Neutrophil (primary cell): ENCODE measurements around the gene ZNF664.

Source experiments
- H3K27ac ChIP-seq: fragments of 200-600 bp; sonication (generic); 2 replicates; pipeline ENCODE4 v1.5.1; 2016; ENCODE audit warnings: mild to moderate bottlenecking, moderate library complexity
- H3K27me3 ChIP-seq: fragments of 200-600 bp; sonication (generic); 2 replicates; pipeline ENCODE4 v1.6.0; 2016; ENCODE audit warnings: mild to moderate bottlenecking
- H3K36me3 ChIP-seq: fragments of 200-600 bp; sonication (generic); 2 replicates; pipeline ENCODE4 v1.5.1; 2017
- H3K4me1 ChIP-seq, 2 experiments: fragments of 200-600 bp in 1 of 2; sonication (generic) in 1 of 2; 1 replicate in 1 of 2; 2 replicates in 1 of 2; pipeline versions ENCODE4 v1.5.1 to v1.6.1; 2013 to 2016; ENCODE audit warnings: low read depth in 1 of 2, low read length in 1 of 2, mild to moderate bottlenecking in 1 of 2, moderate library complexity in 1 of 2; ENCODE audit not compliant: control insufficient read depth in 1 of 2, insufficient read depth in 1 of 2
- H3K4me3 ChIP-seq, 2 experiments: fragments of 200-600 bp in 1 of 2; sonication (generic) in 1 of 2; 1 replicate in 1 of 2; 2 replicates in 1 of 2; pipeline ENCODE4 v1.5.1; 2013 to 2016; ENCODE audit warnings: low read depth in 1 of 2, low read length in 1 of 2, mild to moderate bottlenecking in 1 of 2, moderate library complexity in 1 of 2
- H3K9me3 ChIP-seq: fragments of 200-600 bp; sonication (generic); 2 replicates; pipeline ENCODE4 v1.5.1; 2016
- TF ChIP-seq, protein P1 (sequence below): fragments of 200-600 bp; sonication (generic); IDR thresholded peaks from 2 replicates; pipeline ENCODE4 v1.5.1; 2016; ENCODE audit warnings: antibody characterized with exemption

The ZNF664 gene

DNA sequence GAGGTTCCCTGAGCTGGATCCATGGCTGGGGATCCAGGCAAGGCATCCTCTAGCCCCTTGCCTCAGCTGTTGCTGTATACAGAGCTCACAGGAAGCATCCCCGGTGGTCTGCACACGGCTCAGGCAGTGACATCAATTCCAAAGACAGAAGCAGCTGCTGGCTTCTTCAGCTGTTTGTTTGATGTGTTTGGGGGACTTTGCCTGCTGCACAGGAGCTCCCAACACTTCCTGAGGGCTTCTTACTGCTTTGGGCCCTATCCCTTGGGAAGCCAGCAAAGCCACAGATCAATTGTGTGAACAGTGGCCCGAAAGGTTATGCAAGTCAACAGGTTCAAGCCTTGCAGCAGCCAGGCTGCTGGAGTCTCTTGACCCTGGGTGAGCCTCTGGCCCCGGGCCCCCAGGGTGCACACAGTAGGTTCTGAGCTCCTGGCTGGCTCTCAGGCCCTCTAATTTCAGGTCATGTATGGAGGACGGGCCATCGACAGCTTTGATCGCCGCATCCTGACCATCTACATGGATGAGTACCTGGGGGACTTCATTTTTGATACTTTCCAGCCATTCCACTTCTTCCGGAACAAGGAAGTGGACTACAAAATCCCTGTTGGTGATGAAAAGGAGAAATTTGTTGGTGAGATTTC is 43.0 kb upstream of the ZNF664 start:
- Histone ChIP-seq H3K27me3 (no peaks in the 10 kb centered on the region), H3K4me3 (no peak overlapping the region)

DNA sequence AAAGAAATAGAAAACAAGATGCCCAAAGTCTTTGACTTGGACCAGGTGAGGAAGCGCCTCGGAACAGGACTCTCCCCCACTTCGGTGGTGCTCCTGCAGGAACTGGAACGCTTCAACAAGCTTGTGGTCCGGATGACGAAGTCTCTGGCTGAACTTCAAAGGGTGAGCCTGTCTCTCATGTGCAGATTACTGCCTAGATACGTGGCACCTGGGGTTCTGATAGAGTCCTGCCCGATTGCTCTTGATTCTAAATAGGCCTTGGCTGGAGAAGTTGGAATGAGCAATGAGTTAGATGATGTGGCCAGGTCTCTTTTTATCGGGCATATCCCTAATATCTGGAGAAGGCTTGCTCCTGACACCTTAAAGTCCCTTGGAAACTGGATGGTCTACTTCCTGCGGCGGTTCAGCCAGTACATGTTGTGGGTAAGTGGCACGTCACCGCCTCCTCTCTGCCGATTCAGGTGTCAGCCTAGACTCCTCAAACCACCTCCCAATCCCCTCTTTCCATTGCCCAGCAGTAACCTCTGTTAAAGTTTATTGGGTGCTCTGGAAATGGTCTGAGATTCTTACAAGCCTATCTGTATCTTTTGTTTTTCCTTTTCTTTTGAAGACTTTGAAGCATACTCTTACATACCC is 41.2 kb upstream of the ZNF664 start:
- Histone ChIP-seq H3K27ac (no peak overlapping the region), H3K36me3 (peaks cover 89% of the 10 kb centered on the region), H3K27me3 (no peaks in the 10 kb centered on the region), H3K9me3 (no peaks in the 10 kb centered on the region), H3K4me3 (no peak overlapping the region), H3K4me1 (no peaks in the 10 kb centered on the region)
- TF ChIP-seq, protein P1, sequence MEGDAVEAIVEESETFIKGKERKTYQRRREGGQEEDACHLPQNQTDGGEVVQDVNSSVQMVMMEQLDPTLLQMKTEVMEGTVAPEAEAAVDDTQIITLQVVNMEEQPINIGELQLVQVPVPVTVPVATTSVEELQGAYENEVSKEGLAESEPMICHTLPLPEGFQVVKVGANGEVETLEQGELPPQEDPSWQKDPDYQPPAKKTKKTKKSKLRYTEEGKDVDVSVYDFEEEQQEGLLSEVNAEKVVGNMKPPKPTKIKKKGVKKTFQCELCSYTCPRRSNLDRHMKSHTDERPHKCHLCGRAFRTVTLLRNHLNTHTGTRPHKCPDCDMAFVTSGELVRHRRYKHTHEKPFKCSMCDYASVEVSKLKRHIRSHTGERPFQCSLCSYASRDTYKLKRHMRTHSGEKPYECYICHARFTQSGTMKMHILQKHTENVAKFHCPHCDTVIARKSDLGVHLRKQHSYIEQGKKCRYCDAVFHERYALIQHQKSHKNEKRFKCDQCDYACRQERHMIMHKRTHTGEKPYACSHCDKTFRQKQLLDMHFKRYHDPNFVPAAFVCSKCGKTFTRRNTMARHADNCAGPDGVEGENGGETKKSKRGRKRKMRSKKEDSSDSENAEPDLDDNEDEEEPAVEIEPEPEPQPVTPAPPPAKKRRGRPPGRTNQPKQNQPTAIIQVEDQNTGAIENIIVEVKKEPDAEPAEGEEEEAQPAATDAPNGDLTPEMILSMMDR = no peak

More for the DNA sequence above, 43.0 kb upstream of the ZNF664 start:
- H3K4me1 ChIP-seq = no peaks in the 10 kb centered on the region
- TF ChIP-seq, protein P1 = no peak
- H3K36me3 ChIP-seq = peaks cover 85% of the 10 kb centered on the region
- H3K27ac ChIP-seq = no peak overlapping the region
- H3K9me3 ChIP-seq = no peaks in the 10 kb centered on the region

DNA sequence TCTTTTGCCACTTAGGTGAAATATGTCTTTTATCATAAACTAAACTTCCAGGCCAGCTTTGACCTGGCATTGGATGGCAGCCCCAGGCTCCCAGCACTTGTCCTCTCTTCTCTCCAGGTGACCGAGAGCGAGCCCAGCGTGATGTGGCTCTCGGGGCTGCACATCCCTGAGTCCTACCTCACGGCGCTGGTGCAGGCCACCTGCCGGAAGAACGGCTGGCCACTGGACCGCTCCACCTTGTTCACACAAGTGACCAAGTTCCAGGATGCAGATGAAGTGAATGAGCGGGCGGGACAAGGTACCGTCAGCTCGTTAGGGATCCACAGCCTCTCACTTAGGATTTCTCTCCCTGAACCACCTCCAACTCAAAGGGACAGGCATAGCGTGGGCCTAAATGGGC is 39.8 kb upstream of the ZNF664 start:
- no peak overlapping the region for H3K4me3 ChIP-seq
- no peaks in the 10 kb centered on the region for H3K4me1 ChIP-seq
- no peaks in the 10 kb centered on the region for H3K9me3 ChIP-seq
- no peaks in the 10 kb centered on the region for H3K27me3 ChIP-seq
- H3K27ac ChIP-seq = no peak overlapping the region
- H3K36me3 ChIP-seq = peaks cover 82% of the 10 kb centered on the region
- TF ChIP-seq, protein P1 = no peak

DNA sequence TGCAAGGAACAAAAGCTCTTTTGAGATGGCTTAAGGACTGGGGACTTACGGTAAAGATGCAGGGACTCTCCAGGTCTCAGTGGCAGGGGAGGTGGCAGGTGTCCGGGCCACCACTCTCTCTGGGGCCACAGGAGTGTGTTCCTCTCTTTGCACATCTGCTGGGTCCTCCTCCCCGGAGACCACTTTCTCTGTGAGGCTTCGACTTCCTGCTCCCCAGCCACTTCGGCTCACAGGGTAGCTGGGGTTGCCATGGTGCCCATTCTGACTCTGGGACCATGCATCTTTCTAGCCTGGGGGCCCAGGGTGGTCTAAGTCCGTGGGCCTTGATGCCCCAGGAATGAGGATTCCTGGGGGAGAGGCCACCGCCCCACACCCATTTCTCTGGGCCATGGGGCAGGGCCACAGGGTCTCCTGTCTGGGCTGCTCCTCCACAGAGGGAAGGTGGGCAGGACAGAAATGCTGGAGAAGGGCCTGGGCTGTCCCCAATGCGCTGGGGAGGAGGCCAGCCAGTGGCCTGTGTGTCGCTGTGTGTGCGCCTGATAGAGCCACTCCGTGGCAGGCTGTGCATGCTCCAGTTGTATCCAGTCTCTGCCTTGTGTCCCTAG is 38.9 kb upstream of the ZNF664 start:
- Histone ChIP-seq H3K27me3 (no peaks in the 10 kb centered on the region), H3K4me3 (no peak overlapping the region), H3K9me3 (no peaks in the 10 kb centered on the region), H3K27ac (no peak overlapping the region), H3K36me3 (peaks cover 73% of the 10 kb centered on the region), H3K4me1 (no peaks in the 10 kb centered on the region)
- TF ChIP-seq, protein P1 = no peak

DNA sequence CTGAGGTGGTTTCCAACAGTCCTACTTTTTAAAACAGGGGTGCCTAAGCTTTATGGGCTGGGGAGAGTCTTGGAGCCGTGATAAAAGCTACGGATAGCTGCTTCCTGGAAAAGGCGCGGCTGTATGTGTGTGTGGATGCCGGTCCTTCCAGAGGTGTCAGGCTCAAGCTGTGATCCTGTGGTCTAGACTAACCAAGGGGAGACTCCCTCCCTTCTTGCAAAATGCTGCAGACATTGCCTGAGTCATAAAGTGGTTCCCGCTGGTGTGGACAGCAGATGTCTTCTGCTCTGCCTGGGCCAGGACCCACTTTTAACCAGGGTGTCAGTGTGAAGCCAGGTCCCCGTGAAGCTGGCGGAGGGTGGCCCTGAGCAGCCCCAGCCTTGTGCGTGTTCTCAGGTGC is 38.2 kb upstream of the ZNF664 start:
- TF ChIP-seq, protein P1 = no peak

More for the DNA sequence above, 38.2 kb upstream of the ZNF664 start:
- peaks cover 66% of the 10 kb centered on the region for H3K36me3 ChIP-seq
- H3K4me3 ChIP-seq = no peak overlapping the region
- H3K27ac ChIP-seq = no peak overlapping the region
- H3K9me3 ChIP-seq = no peaks in the 10 kb centered on the region
- H3K4me1 ChIP-seq = no peaks in the 10 kb centered on the region
- no peaks in the 10 kb centered on the region for H3K27me3 ChIP-seq
